ENCODE results near the gene PLEKHA1. TPM values are rescaled to one million over a fixed set of nuclear protein-coding genes. Genes with fewer than 3 reads are reported as not detected.
A peak's percentile ranks its signal among the peaks of the same experiment; 100 is the strongest.

The PLEKHA1 gene
- total RNA-seq, 1 donor from 2014 or later, result 35.3 TPM

DNA sequence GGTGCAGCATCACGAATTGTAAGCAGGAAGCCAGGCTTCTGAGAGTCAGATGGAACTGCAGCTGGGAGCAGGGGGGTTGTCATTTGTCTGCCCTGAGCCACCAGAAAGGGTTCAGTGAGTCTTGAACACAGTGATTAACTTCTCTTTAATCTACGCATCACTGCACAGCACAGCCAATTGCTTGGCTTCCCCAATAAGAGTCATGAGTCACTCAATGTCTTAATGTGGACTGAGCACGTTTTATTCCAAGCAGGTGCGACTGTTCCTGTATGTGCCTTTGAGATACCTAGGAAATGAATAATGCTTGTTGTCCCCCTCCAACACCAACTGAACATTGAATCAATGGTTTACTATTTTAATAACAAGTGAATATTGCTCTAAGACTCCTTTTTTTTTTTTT is 26.0 kb upstream of the PLEKHA1 start:
- peak; percentile 82 for DNase-seq (ENCODE audit: low read depth)
- no peak for TF ChIP-seq CTCF (IDR thresholded peaks at IDR 0.05; ENCODE audit: insufficient read depth, low read length, severe bottlenecking)
- H3K36me3 ChIP-seq (ENCODE audit: control insufficient read depth, insufficient read depth, low read length), result no peaks in the 10 kb centered on the region
- no peak for FAIRE-seq
- no peaks in the 10 kb centered on the region for H3K27me3 ChIP-seq (ENCODE audit: control insufficient read depth, insufficient read depth, low read length)
- no peak overlapping the region for H3K4me3 ChIP-seq (ENCODE audit: low read depth, low read length)

DNA sequence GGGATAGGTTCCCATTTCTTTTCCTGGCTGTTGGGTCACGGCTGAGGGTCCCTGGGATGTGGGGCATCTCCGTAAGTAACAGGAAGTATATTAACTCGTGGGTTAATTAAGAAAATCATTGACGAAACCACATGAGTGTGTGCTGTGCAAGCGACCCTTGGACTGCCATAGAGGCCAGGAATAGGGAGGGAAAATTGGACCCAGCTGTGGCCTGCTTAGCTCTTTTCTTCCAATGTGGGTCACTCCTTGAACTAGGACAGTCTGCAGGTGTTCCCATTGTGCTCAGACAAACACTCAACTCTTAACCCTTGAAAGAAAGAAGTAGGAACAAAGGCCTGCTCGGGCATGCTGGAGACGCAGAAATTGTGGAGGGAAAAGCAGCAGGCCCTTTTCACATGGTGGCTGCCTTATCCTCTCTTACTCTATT is 25.6 kb upstream of the PLEKHA1 start:
- H3K36me3 ChIP-seq (ENCODE audit: control insufficient read depth, insufficient read depth, low read length), result no peaks in the 10 kb centered on the region
- no peak for FAIRE-seq
- TF ChIP-seq CTCF (IDR thresholded peaks at IDR 0.05; ENCODE audit: insufficient read depth, low read length, severe bottlenecking), result no peak
- DNase-seq (ENCODE audit: low read depth), result peak; percentile 38
- no peaks in the 10 kb centered on the region for H3K27me3 ChIP-seq (ENCODE audit: control insufficient read depth, insufficient read depth, low read length)
- no peak overlapping the region for H3K4me3 ChIP-seq (ENCODE audit: low read depth, low read length)

DNA sequence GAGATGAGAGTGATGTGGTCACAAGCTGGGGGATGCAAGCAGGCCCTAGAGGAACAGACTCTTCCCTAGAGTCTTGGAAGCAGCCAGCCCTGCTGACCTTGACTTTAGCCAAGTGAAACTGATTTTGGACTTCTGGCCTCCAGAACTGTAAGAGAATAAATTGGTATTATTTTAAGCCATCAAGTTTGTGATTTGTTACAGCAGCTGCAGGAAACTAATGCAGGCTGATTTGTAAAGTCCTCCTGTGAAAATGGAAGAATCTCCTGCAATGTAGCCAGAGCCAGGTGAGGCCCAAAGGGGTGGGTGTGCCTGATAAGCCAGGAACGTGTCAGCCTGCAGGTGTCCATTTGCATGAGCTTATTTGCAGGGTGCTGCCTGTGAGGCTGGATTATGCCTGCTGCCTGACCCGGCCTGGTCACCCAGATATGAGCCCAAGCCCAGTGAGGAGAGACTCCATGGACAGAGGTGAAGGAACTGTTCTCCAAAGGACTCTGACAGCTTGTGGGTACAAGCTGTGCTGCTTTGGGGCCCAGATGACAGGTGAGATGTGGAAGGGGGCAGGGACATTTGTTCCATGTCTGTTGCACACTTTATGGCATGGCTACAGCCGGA is 24.6 kb upstream of the PLEKHA1 start:
- FAIRE-seq (no peak), DNase-seq (ENCODE audit: low read depth) (no peak)
- H3K36me3 ChIP-seq (ENCODE audit: control insufficient read depth, insufficient read depth, low read length), result no peaks in the 10 kb centered on the region
- no peaks in the 10 kb centered on the region for H3K27me3 ChIP-seq (ENCODE audit: control insufficient read depth, insufficient read depth, low read length)
- no peak overlapping the region for H3K4me3 ChIP-seq (ENCODE audit: low read depth, low read length)
- TF ChIP-seq CTCF (IDR thresholded peaks at IDR 0.05; ENCODE audit: insufficient read depth, low read length, severe bottlenecking), result no peak

- H3K4me3 ChIP-seq (ENCODE audit: low read depth, low read length), result no peak overlapping the region
- no peaks in the 10 kb centered on the region for H3K27me3 ChIP-seq (ENCODE audit: control insufficient read depth, insufficient read depth, low read length)
- DNase-seq (ENCODE audit: low read depth) (no peak), FAIRE-seq (no peak)
- no peak for TF ChIP-seq CTCF (IDR thresholded peaks at IDR 0.05; ENCODE audit: insufficient read depth, low read length, severe bottlenecking)
- H3K36me3 ChIP-seq (ENCODE audit: control insufficient read depth, insufficient read depth, low read length), result no peaks in the 10 kb centered on the region
Observed at GRCh38 chr10:122350893-122351292, 23.6 kb upstream of the PLEKHA1 start.

GRCh38 chr10:122352817-122353525 is 21.5 kb upstream of the PLEKHA1 start:
- H3K27me3 ChIP-seq (ENCODE audit: control insufficient read depth, insufficient read depth, low read length), result no peaks in the 10 kb centered on the region
- no peaks in the 10 kb centered on the region for H3K36me3 ChIP-seq (ENCODE audit: control insufficient read depth, insufficient read depth, low read length)
- DNase-seq (ENCODE audit: low read depth) (no peak), FAIRE-seq (no peak)
- no peak for TF ChIP-seq CTCF (IDR thresholded peaks at IDR 0.05; ENCODE audit: insufficient read depth, low read length, severe bottlenecking)
- H3K4me3 ChIP-seq (ENCODE audit: low read depth, low read length), result no peak overlapping the region
